Muscle layer of duodenum (tissue), 2 donors: ENCODE measurements around the gene DHX34.

Experiments
- H3K27ac ChIP-seq: one replicate; pipeline ENCODE4 v1.7.0; 2013; ENCODE audit warnings: mild to moderate bottlenecking, low read length
- H3K27me3 ChIP-seq: one replicate; pipeline ENCODE4 v1.7.0; 2013; ENCODE audit warnings: low read depth, mild to moderate bottlenecking, control low read depth, low read length
- H3K36me3 ChIP-seq, 2 donors: one replicate each; pipeline ENCODE4 v1.7.0; 2013; ENCODE audit warnings: low read length in 2 of 2, control low read depth in 1 of 2, mild to moderate bottlenecking in 1 of 2; ENCODE audit not compliant: insufficient read depth in 2 of 2, control insufficient read depth in 1 of 2
- H3K4me1 ChIP-seq, 2 donors: one replicate each; pipeline ENCODE4 v1.7.0; 2013; ENCODE audit warnings: low read length in 2 of 2, mild to moderate bottlenecking in 2 of 2, control low read depth in 1 of 2, moderate library complexity in 1 of 2; ENCODE audit not compliant: insufficient read depth in 2 of 2, control insufficient read depth in 1 of 2
- H3K4me3 ChIP-seq, 2 donors: one replicate each; pipeline ENCODE4 v1.7.0; 2013; ENCODE audit warnings: low read length in 2 of 2, low read depth in 1 of 2, mild to moderate bottlenecking in 1 of 2
- H3K9me3 ChIP-seq, 2 donors: one replicate each; pipeline ENCODE4 v1.7.0; 2013; ENCODE audit warnings: low read length in 2 of 2, control low read depth in 1 of 2, mild to moderate bottlenecking in 1 of 2; ENCODE audit not compliant: control insufficient read depth in 1 of 2
- donor health status: healthy.

Gene DHX34

GRCh38 chr19:47423203-47423882 lies 74.2 kb downstream of the DHX34 start:
- peaks cover 0 to 40% of the 10 kb centered on the region in 2 donors for H3K4me1 ChIP-seq
- no peaks in the 10 kb centered on the region for H3K9me3 ChIP-seq
- no peak overlapping the region for H3K27ac ChIP-seq
- H3K36me3 ChIP-seq, result no peaks in the 10 kb centered on the region
- H3K4me3 ChIP-seq, result no peak overlapping the region
- H3K27me3 ChIP-seq, result peaks cover 29% of the 10 kb centered on the region

GRCh38 chr19:47427241-47428176 lies 78.4 kb downstream of the DHX34 start:
- Histone ChIP-seq H3K27me3 (peaks cover 31% of the 10 kb centered on the region), H3K4me3 (peak overlapping the region; percentile 18 to 49), H3K4me1 (peaks cover 4 to 32% of the 10 kb centered on the region in 2 donors), H3K27ac (peak overlapping the region; percentile 28), H3K9me3 (no peaks in the 10 kb centered on the region), H3K36me3 (no peaks in the 10 kb centered on the region)

GRCh38 chr19:47428177-47428894 lies 79.2 kb downstream of the DHX34 start:
- no peak overlapping the region for H3K27ac ChIP-seq
- peaks cover 4 to 32% of the 10 kb centered on the region in 2 donors for H3K4me1 ChIP-seq
- no peaks in the 10 kb centered on the region for H3K9me3 ChIP-seq
- peak overlapping the region in 1 of 2 donors; percentile 49 for H3K4me3 ChIP-seq
- no peaks in the 10 kb centered on the region for H3K36me3 ChIP-seq
- peaks cover 23% of the 10 kb centered on the region for H3K27me3 ChIP-seq

- H3K36me3 ChIP-seq, result no peaks in the 10 kb centered on the region
- H3K27me3 ChIP-seq, result peaks cover 19% of the 10 kb centered on the region
- no peaks in the 10 kb centered on the region for H3K9me3 ChIP-seq
- H3K27ac ChIP-seq, result no peak overlapping the region
- H3K4me3 ChIP-seq, result no peak overlapping the region
- peaks cover 4 to 32% of the 10 kb centered on the region in 2 donors for H3K4me1 ChIP-seq
Observed at GRCh38 chr19:47429140-47429793, 80.2 kb downstream of the DHX34 start.

GRCh38 chr19:47430041-47430802 lies 81.1 kb downstream of the DHX34 start:
- peaks cover 19% of the 10 kb centered on the region for H3K27me3 ChIP-seq
- H3K36me3 ChIP-seq, result no peaks in the 10 kb centered on the region
- H3K27ac ChIP-seq, result no peak overlapping the region
- H3K9me3 ChIP-seq, result no peaks in the 10 kb centered on the region
- H3K4me3 ChIP-seq, result peak overlapping the region in 1 of 2 donors; percentile 20
- H3K4me1 ChIP-seq, result peaks cover 4 to 32% of the 10 kb centered on the region in 2 donors

- Histone ChIP-seq H3K4me3 (no peak overlapping the region), H3K27ac (no peak overlapping the region), H3K4me1 (peaks cover 4 to 32% of the 10 kb centered on the region in 2 donors), H3K27me3 (peaks cover 19% of the 10 kb centered on the region), H3K9me3 (no peaks in the 10 kb centered on the region), H3K36me3 (no peaks in the 10 kb centered on the region)
Observed at GRCh38 chr19:47432091-47432490, 83.0 kb downstream of the DHX34 start.
